ENCODE data around the gene PSMB2.
"Not testable (repeated sequence)": the region's sequence is repeated elsewhere in the genome, so short reads cannot be mapped to it uniquely, and the experiment has no call there.

PSMB2 gene

GRCh38 chr1:35594005-35594760 lies 47.1 kb downstream of the PSMB2 start:
- Histone ChIP-seq H3K36me3 (ENCODE audit: insufficient read depth, low read length) (no peaks in the 10 kb centered on the region; the same call in 1 of the 2 replicates), H3K79me2 (ENCODE audit: control insufficient read depth, insufficient read depth, low read length, unreplicated experiment) (no peaks in the 10 kb centered on the region), H3K27me3 (ENCODE audit: insufficient read depth, low read length) (no peaks in the 10 kb centered on the region), H3K4me1 (ENCODE audit: control insufficient read depth, insufficient read depth, low read length, unreplicated experiment) (no peaks in the 10 kb centered on the region), H2AFZ (ENCODE audit: low read length, unreplicated experiment) (no peak overlapping the region), H3K4me3 (ENCODE audit: low read depth, low read length) (no peak overlapping the region), H3K27ac (ENCODE audit: low read depth, low read length) (no peak overlapping the region)

- H3K27ac ChIP-seq (ENCODE audit: low read depth, low read length), result no peak overlapping the region
- no peaks in the 10 kb centered on the region for H3K79me2 ChIP-seq (ENCODE audit: control insufficient read depth, insufficient read depth, low read length, unreplicated experiment)
- H3K36me3 ChIP-seq (ENCODE audit: insufficient read depth, low read length), result no peaks in the 10 kb centered on the region; the same call in 1 of the 2 replicates
- H2AFZ ChIP-seq (ENCODE audit: low read length, unreplicated experiment), result no peak overlapping the region
- no peaks in the 10 kb centered on the region for H3K4me1 ChIP-seq (ENCODE audit: control insufficient read depth, insufficient read depth, low read length, unreplicated experiment)
- H3K27me3 ChIP-seq (ENCODE audit: insufficient read depth, low read length), result no peaks in the 10 kb centered on the region
- no peak overlapping the region for H3K4me3 ChIP-seq (ENCODE audit: low read depth, low read length)
These were observed 48.1 kb downstream of the PSMB2 start for GRCh38 chr1:35592991-35593769.

GRCh38 chr1:35591211-35591610 lies 50.1 kb downstream of the PSMB2 start:
- H3K27ac ChIP-seq (ENCODE audit: low read depth, low read length), result no peak overlapping the region

GRCh38 chr1:35590476-35591040 lies 50.8 kb downstream of the PSMB2 start:
- H3K4me3 ChIP-seq (ENCODE audit: low read depth, low read length), result no peak overlapping the region
- no peaks in the 10 kb centered on the region; the same call in 1 of the 2 replicates for H3K36me3 ChIP-seq (ENCODE audit: insufficient read depth, low read length)
- no peaks in the 10 kb centered on the region for H3K27me3 ChIP-seq (ENCODE audit: insufficient read depth, low read length)
- no peaks in the 10 kb centered on the region for H3K4me1 ChIP-seq (ENCODE audit: control insufficient read depth, insufficient read depth, low read length, unreplicated experiment)
- H3K79me2 ChIP-seq (ENCODE audit: control insufficient read depth, insufficient read depth, low read length, unreplicated experiment), result no peaks in the 10 kb centered on the region
- no peak overlapping the region for H3K27ac ChIP-seq (ENCODE audit: low read depth, low read length)
- H2AFZ ChIP-seq (ENCODE audit: low read length, unreplicated experiment), result no peak overlapping the region

More at GRCh38 chr1:35591211-35591610, 50.1 kb downstream of the PSMB2 start:
- Histone ChIP-seq H3K36me3 (ENCODE audit: insufficient read depth, low read length) (no peaks in the 10 kb centered on the region; the same call in 1 of the 2 replicates), H3K4me1 (ENCODE audit: control insufficient read depth, insufficient read depth, low read length, unreplicated experiment) (no peaks in the 10 kb centered on the region), H3K79me2 (ENCODE audit: control insufficient read depth, insufficient read depth, low read length, unreplicated experiment) (no peaks in the 10 kb centered on the region), H2AFZ (ENCODE audit: low read length, unreplicated experiment) (no peak overlapping the region), H3K27me3 (ENCODE audit: insufficient read depth, low read length) (no peaks in the 10 kb centered on the region), H3K4me3 (ENCODE audit: low read depth, low read length) (no peak overlapping the region)

- Histone ChIP-seq H3K79me2 (ENCODE audit: control insufficient read depth, insufficient read depth, low read length, unreplicated experiment) (no peaks in the 10 kb centered on the region), H3K36me3 (ENCODE audit: insufficient read depth, low read length) (no peaks in the 10 kb centered on the region), H2AFZ (ENCODE audit: low read length, unreplicated experiment) (no peak overlapping the region), H3K27me3 (ENCODE audit: insufficient read depth, low read length) (no peaks in the 10 kb centered on the region), H3K4me3 (ENCODE audit: low read depth, low read length) (no peak overlapping the region), H3K27ac (ENCODE audit: low read depth, low read length) (no peak overlapping the region), H3K4me1 (ENCODE audit: control insufficient read depth, insufficient read depth, low read length, unreplicated experiment) (no peaks in the 10 kb centered on the region)
These were observed 51.6 kb downstream of the PSMB2 start for GRCh38 chr1:35589516-35590427.

- H3K27me3 ChIP-seq (ENCODE audit: insufficient read depth, low read length), result no peaks in the 10 kb centered on the region
- H2AFZ ChIP-seq (ENCODE audit: low read length, unreplicated experiment), result no peak overlapping the region
- no peaks in the 10 kb centered on the region for H3K36me3 ChIP-seq (ENCODE audit: insufficient read depth, low read length)
- H3K27ac ChIP-seq (ENCODE audit: low read depth, low read length), result no peak overlapping the region
- H3K4me3 ChIP-seq (ENCODE audit: low read depth, low read length), result no peak overlapping the region
- no peaks in the 10 kb centered on the region for H3K79me2 ChIP-seq (ENCODE audit: control insufficient read depth, insufficient read depth, low read length, unreplicated experiment)
- H3K4me1 ChIP-seq (ENCODE audit: control insufficient read depth, insufficient read depth, low read length, unreplicated experiment), result no peaks in the 10 kb centered on the region
These were observed 53.0 kb downstream of the PSMB2 start for GRCh38 chr1:35588197-35588910.

- Histone ChIP-seq H3K27me3 (ENCODE audit: insufficient read depth, low read length) (no peaks in the 10 kb centered on the region), H3K4me3 (ENCODE audit: low read depth, low read length) (no peak overlapping the region), H2AFZ (ENCODE audit: low read length, unreplicated experiment) (no peak overlapping the region), H3K36me3 (ENCODE audit: insufficient read depth, low read length) (no peaks in the 10 kb centered on the region), H3K27ac (ENCODE audit: low read depth, low read length) (no peak overlapping the region), H3K4me1 (ENCODE audit: control insufficient read depth, insufficient read depth, low read length, unreplicated experiment) (no peaks in the 10 kb centered on the region), H3K79me2 (ENCODE audit: control insufficient read depth, insufficient read depth, low read length, unreplicated experiment) (no peaks in the 10 kb centered on the region)
These were observed 53.6 kb downstream of the PSMB2 start for GRCh38 chr1:35587736-35588135.

- Histone ChIP-seq H3K36me3 (ENCODE audit: insufficient read depth, low read length) (no peaks in the 10 kb centered on the region), H3K79me2 (ENCODE audit: control insufficient read depth, insufficient read depth, low read length, unreplicated experiment) (no peaks in the 10 kb centered on the region), H3K27me3 (ENCODE audit: insufficient read depth, low read length) (no peaks in the 10 kb centered on the region), H3K27ac (ENCODE audit: low read depth, low read length) (no peak overlapping the region), H3K4me3 (ENCODE audit: low read depth, low read length) (no peak overlapping the region), H2AFZ (ENCODE audit: low read length, unreplicated experiment) (no peak overlapping the region), H3K4me1 (ENCODE audit: control insufficient read depth, insufficient read depth, low read length, unreplicated experiment) (no peaks in the 10 kb centered on the region)
These were observed 54.5 kb downstream of the PSMB2 start for GRCh38 chr1:35586808-35587207.

GRCh38 chr1:35585805-35586204 lies 55.5 kb downstream of the PSMB2 start:
- H3K27me3 ChIP-seq (ENCODE audit: insufficient read depth, low read length); H2AFZ ChIP-seq (ENCODE audit: low read length, unreplicated experiment); H3K4me3 ChIP-seq (ENCODE audit: low read depth, low read length); H3K79me2 ChIP-seq (ENCODE audit: control insufficient read depth, insufficient read depth, low read length, unreplicated experiment); H3K36me3 ChIP-seq (ENCODE audit: insufficient read depth, low read length); H3K27ac ChIP-seq (ENCODE audit: low read depth, low read length); H3K4me1 ChIP-seq (ENCODE audit: control insufficient read depth, insufficient read depth, low read length, unreplicated experiment): not testable (repeated sequence)

GRCh38 chr1:35585281-35585680 lies 56.0 kb downstream of the PSMB2 start:
- Histone ChIP-seq H3K27ac (ENCODE audit: low read depth, low read length) (no peak overlapping the region), H3K79me2 (ENCODE audit: control insufficient read depth, insufficient read depth, low read length, unreplicated experiment) (no peaks in the 10 kb centered on the region), H3K27me3 (ENCODE audit: insufficient read depth, low read length) (no peaks in the 10 kb centered on the region), H3K4me3 (ENCODE audit: low read depth, low read length) (no peak overlapping the region), H2AFZ (ENCODE audit: low read length, unreplicated experiment) (no peak overlapping the region), H3K4me1 (ENCODE audit: control insufficient read depth, insufficient read depth, low read length, unreplicated experiment) (no peaks in the 10 kb centered on the region), H3K36me3 (ENCODE audit: insufficient read depth, low read length) (no peaks in the 10 kb centered on the region)
